Jurkat, Clone E6-1 (cell line): ENCODE data around the gene PALB2.

Experiments used
- DNase-seq: peaks from one replicate; pipeline ENCODE4 v3.0.0-alpha.2; 2011; ENCODE audit warnings: low read depth, low spot score
- H3K4me3 ChIP-seq: 2 replicates; pipeline ENCODE4 v1.5.1; 2011; ENCODE audit warnings: mild to moderate bottlenecking, low read length, control low read depth, moderate library complexity

Gene PALB2

DNA sequence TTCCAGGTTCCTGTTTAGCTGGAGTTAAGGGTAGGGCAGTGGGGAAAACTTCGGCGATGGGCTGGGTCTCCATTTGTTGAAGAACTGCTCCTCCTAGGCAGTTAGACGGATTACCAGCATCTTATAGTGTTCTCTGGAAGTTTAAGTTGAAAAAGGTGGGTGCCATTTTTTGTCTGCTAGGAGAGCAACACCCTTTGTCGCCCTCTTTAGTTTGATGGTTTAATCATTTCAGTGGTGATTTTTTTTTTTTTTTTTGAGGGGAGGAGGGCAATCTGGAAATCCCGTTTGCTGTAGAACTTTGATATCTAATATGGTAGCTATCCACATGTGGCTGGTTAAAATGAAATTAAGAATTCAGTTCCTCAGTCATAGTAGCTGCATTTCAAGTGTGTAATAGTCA is 79.5 kb downstream of the PALB2 start:
- H3K4me3 ChIP-seq: no peak overlapping the region
- DNase-seq: no peak

DNA sequence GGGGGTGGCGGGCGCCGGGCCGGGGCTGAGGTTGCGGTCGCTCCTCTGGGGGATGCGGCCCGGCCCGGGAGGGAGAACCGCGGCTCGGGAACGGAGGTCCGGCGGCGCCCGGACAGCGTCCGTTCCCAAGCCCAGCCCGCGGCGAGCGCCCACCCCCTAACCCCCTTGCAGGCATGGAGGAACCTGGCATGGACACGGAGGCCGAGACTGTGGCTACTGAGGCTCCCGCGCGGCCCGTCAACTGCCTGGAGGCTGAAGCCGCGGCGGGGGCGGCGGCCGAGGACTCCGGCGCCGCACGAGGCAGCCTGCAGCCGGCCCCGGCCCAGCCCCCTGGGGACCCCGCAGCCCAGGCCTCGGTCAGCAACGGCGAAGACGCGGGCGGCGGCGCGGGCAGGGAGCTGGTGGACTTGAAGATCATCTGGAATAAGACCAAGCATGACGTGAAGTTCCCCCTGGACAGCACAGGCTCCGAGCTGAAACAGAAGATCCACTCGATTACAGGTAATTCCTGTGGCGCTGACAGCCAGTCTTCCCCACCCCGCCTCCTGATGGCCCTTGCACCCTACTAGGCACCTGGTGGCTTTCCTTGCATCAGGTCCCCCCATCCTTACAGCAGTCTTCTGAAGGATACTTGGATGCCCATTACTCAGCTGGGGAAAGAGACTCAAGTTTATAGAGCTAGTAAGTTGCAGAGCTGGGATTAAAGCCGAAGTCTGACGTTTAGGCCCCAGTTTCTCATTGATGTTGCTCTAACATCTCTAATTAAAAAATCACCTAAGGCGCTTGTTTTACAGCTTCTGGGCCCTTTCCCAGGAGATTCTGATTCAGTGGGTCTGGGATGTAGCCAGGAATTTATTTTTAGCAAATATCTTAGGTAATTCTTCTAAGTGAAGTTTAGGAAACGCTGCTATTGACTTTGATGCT is 83.1 kb downstream of the PALB2 start:
- H3K4me3 ChIP-seq: peak overlapping the region; percentile 91
- no peak for DNase-seq

DNA sequence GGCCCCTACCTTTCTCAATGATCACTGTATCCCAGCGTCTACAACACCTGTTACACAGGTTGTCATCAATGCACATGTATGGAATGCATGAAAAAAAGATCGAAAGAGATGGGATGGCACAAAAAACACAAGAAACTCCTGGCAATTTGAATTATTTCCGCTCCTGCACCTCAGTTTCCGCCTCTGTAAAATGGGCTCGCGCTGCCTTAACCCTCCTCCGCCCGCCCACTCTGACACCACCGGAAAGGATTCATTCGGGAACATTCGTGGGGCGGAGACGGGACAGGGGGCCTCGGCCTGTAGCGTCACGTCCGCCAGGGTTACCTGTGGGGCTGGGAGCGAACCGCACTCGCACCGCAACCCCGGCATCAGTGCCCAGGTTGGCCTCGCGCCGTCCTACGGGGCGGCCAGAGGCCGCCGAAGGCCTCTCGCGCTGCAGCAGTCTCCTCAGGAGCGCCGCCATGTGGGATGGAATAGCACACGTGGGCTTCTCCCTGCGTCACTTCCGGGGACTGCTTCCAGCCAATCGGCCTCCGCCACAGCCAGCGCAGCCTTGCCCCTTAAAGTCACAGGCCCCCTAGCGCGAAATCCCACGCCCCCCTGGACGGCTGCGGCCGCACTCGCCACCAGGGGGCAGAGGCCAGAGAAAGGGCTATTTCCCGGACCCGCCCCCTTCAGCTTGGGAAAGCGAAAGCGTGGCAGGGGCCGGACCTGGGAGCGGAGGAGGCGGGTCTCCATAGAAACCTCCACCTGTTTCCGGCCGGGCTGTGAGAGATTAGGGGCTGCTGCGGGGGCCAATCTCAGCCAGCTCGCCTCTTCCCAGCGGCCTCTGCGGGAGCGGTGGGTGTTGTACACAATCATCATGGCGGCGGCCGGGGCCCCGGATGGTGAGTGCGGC is 84.0 kb downstream of the PALB2 start, which contains the start of the genes EARS2 and UBFD1:
Gene EARS2, minus strand, starts transcription at position 470 of the 898 bp plus-strand sequence. Its CDS starts 7 bp downstream, at position 463.
Gene UBFD1, plus strand, starts transcription at position 847 of the 898 bp plus-strand sequence. Its CDS starts 16 bp downstream, at position 863.
- peak within 1 kb of the TSS; percentile 91 for H3K4me3 ChIP-seq
- peak; percentile 97 for DNase-seq

DNA sequence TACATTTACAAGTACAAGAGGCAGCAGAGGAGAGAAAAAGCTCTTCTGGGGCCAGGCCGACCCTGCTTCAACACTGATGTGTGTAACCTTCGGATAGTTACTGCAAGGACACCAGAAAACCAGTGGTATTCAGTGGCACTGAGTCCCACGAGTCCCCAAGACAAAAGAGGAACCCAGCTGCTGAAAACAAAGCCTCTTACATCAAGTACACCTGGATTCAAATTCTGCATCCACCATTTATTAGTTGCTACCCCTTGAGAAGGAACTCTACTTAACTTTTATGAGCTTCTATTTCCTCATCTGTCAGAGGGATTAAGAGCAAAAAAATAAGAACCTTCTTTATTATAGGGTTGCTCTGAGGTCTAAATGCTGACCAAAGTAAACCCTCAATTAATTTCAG is 86.6 kb downstream of the PALB2 start:
- no peak for DNase-seq
- H3K4me3 ChIP-seq: no peak overlapping the region
